Heart left ventricle (tissue), 13 donors: ENCODE data around the gene NCS1.

Experiments used
- CTCF ChIP-seq, 12 donors: fragments of 200-600 bp; sonication (generic) in 4 of 12; IDR thresholded peaks; one replicate each; pipeline versions ENCODE4 v1.5.0 to v1.8.0; 2018 to 2022; ENCODE audit warnings: antibody characterized with exemption in 12 of 12, mild to moderate bottlenecking in 5 of 12
- POLR2A ChIP-seq, 2 donors: fragments of 450-650 bp; IDR thresholded peaks; one replicate each; pipeline ENCODE4 v1.6.1; 2017; ENCODE audit warnings: antibody characterized with exemption in 2 of 2, mild to moderate bottlenecking in 2 of 2, moderate library complexity in 2 of 2
- donor health status: ischemic (EF 13 %, LVEDD 7.1; RV severe dilation, severe dysfunction).
- donor health status: DM: no; HTN: yes; CAD: no.
- donor health status: DM: no; HTN: no; CAD: no.
- donor health status: ischemic (EF 25% LVEDD 6.9; RV normal size, moderate dysfunction).
- donor health status: ischemic (EF 25% LVEDD 5.7; RV mildly dilated, moderate dysfunction).
- donor health status: ischemic (EF 35%, LVEDD 5.7; RV mildly dilated, moderate dysfunction).
- donor health status: nonischemic (EF 11% LVEDD 7.7; RV severe dilation, severe dysfunction).
- donor health status: DM: yes; HTN: yes; CAD: no.
- donor health status: PGD.
- donor health status: ischemic (EF 29% LVEDD 5.4; RV normal size, mild dysfunction).
- donor health status: nonischemic (EF 23%, LVEDD 6.1; RV moderate dilation, normal function).

GRCh38 chr9:130208600-130209347 is 36.6 kb downstream of the NCS1 start:
- TF ChIP-seq CTCF (IDR thresholded peaks at IDR 0.05) (no peak), POLR2A (IDR thresholded peaks at IDR 0.05) (no peak)
